MG63 (cell line): ENCODE results near the gene C18orf63. TPM values are rescaled to one million over a fixed set of nuclear protein-coding genes. Genes with fewer than 3 reads are reported as not detected.
A peak's percentile ranks its signal among the peaks of the same experiment; 100 is the strongest.

Source experiments
- DNase-seq: peaks from one replicate; pipeline ENCODE4 v3.0.0-alpha.2; 2020
- H3K27me3 ChIP-seq: fragments of 250-450 bp; sonication (Bioruptor Pico); 2 replicates; pipeline ENCODE4 v1.5.1; 2020; ENCODE audit warnings: mild to moderate bottlenecking, moderate library complexity
- H3K36me3 ChIP-seq: fragments of 250-450 bp; sonication (Bioruptor Pico); 2 replicates; pipeline ENCODE4 v1.5.1; 2020; ENCODE audit warnings: mild to moderate bottlenecking, moderate library complexity
- H3K4me3 ChIP-seq: fragments of 250-450 bp; sonication (Bioruptor Pico); 2 replicates; pipeline ENCODE4 v1.5.1; 2020; ENCODE audit warnings: mild to moderate bottlenecking, moderate library complexity
- H3K9me3 ChIP-seq: fragments of 250-450 bp; sonication (Bioruptor Pico); 2 replicates; pipeline ENCODE4 v1.5.1; 2020; ENCODE audit warnings: mild to moderate bottlenecking, moderate library complexity
- total RNA-seq: library from RNA; depleted of rRNA; stranded (reverse); fragments of >200 nt; shearing (Covaris generic); gene quantifications from 2 replicates; pipeline ENCODE4 v1.2.3, GENCODE V29; 2014; ENCODE audit warnings: low replicate concordance; rRNA removed

Gene C18orf63
- total RNA-seq, result not detected in 2 replicates

DNA sequence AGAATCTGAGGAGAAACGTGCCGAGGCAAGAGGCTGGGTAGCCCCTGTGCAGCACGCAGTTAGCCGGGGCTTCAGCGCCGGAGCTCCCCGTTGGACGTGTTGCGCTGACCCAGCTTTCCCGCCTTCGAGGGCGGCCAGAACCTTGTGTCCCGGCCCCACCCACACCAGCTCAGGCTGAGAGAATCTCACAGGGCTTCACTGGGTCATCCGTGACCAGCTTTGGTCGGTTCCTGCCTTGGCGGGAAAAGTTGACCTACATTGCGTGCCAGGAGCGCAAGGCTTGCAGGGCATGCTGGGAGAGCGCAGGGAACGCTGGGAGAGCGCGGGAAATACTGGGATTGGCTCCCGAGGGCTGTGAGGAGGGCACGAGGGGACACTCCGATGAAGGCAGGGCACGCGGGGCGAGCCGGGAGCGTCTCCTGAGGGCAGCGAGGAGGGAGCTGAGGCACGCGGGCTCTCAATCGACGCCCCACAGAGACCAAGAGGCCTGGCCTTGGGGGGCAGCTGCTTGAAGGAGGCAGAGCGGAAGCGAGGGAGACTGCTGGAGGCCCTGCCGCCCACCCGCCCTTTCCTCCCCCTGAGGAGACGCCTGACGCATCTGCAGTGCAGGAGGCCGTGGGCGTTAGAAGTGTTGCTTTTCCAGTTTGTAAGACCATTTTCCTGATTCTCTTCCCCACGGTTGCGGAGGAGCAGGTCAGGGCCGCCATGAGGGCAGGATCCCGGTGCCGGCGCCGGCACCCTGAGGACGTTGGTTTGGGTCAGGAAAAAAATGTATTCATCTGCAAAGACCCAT lies at the start of gene C18orf63:
TSS of gene C18orf63 (plus strand) at position 376 of the 793 bp plus-strand sequence. CDS start 2,027 bp downstream, outside the sequence.
- Histone ChIP-seq H3K36me3 (no peaks in the 10 kb centered on the region), H3K27me3 (no peaks in the 10 kb centered on the region), H3K4me3 (no peak within 1 kb of the TSS), H3K9me3 (no peaks in the 10 kb centered on the region)
- DNase-seq, result no peak

DNA sequence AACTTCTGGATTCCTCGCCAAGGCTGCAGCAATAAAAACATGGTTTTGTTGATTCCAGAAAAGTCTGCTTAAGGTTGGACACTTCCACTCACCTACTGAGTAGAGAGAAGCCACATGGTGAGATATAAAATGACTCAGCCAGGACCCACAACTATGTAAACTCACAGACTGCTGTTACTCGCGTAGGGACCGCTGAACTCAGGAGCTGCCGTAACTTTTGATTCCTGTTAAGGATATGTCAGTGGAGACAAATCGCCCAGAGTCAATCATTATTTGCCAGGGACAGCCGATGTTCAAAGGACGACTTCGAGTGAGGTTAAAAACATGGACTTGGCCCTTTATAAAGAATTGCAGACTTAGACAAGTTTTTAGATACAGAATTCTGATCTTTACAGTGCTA lies 49.5 kb upstream of the C18orf63 start:
- DNase-seq, result no peak
- no peaks in the 10 kb centered on the region for H3K27me3 ChIP-seq
- H3K9me3 ChIP-seq, result no peaks in the 10 kb centered on the region
- H3K36me3 ChIP-seq, result no peaks in the 10 kb centered on the region
- no peak overlapping the region for H3K4me3 ChIP-seq

DNA sequence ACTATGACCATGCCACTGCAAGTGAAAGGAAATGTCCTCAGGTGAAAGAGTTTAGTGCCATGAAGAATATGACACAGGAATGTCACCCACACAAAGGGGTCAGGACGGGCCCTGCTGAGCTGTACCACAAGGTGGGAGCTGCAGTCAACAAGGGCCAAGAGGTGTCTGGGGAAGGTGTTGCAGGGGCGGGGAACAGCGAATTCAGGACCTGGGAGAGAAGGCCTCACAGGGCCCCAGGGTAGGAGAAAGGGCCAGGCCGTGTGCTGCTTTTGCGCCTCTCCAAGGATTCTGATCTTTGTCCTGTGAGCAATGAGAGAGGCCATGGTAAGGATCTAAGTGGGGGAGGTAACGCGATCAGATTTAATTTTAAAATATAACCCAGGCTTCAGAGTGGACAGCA lies 47.5 kb upstream of the C18orf63 start:
- H3K27me3 ChIP-seq, result no peaks in the 10 kb centered on the region
- H3K9me3 ChIP-seq, result no peaks in the 10 kb centered on the region
- H3K4me3 ChIP-seq, result no peak overlapping the region
- no peaks in the 10 kb centered on the region for H3K36me3 ChIP-seq
- no peak for DNase-seq

DNA sequence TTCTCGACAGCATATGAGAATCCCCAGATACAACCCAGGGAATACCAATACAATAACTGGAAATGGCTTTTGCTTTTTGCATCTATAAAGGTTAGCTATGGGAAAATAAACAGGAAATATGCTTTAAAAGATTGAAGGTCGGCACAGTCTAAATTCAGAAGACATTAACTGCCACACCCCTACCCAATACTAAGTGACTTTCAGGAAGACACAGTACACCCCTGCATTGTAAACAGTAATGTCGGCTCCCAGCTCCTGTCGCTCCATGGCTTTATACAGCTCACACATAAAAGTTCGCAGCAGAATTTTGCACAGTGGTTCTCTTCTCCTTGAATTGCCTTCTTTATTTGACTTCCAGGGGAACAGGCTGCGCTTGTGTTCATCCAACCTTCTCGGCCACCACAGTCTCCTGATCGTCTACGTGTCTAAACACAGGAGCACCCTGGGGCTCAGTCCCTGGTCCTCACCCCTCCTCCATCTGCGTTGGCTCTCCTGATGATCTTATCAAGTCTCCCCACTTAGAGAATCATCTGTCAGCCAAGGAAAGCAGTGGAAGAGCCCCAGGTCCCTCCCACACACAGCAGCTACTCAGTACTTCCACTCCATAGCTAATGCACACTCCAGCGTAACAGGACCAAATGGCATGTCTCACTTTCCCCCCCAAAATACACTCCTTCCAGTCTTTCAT lies 46.6 kb upstream of the C18orf63 start:
- H3K27me3 ChIP-seq, result no peaks in the 10 kb centered on the region
- DNase-seq, result no peak
- H3K36me3 ChIP-seq, result no peaks in the 10 kb centered on the region
- H3K9me3 ChIP-seq, result no peaks in the 10 kb centered on the region
- H3K4me3 ChIP-seq, result no peak overlapping the region

DNA sequence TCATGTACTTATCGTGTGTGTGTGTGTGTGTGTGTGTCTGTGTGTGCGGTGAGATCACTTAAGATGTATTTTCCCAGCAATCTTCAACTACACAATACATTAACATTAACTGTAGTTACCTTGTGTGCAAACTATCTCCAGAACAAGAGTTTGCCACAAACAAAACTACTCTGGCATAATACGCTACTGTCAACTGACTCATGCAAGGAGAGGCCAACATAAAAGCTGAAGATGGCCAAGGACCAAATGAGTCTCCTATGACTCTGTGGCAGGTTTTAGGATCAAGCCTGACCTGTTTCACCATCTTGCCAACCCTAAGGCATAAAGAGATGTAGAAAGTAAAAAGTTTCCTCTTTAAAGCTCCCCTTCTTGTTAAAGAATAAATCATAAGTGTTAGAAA lies 44.0 kb upstream of the C18orf63 start:
- H3K4me3 ChIP-seq, result no peak overlapping the region
- peak; percentile 60 for DNase-seq
- H3K9me3 ChIP-seq, result no peaks in the 10 kb centered on the region
- H3K36me3 ChIP-seq, result no peaks in the 10 kb centered on the region
- no peaks in the 10 kb centered on the region for H3K27me3 ChIP-seq

DNA sequence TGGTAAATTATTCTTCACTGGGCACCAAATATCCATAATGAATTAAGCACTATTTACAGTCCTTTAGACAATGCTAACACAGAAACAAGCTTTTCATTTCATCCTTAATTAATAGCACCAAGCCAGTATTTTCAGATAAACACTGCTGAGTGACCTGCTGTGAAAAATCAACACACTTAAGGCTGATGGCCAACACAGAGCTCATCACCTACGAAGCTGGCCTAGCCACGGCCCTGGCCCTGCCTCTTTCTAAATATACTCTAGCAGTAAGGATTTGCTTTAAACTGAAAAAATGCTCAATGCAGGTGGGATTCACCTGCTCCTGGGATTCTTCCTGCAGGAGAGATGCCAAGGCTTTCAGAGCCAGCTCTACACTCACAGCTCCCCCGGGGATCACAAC lies 42.2 kb upstream of the C18orf63 start:
- Histone ChIP-seq H3K9me3 (no peaks in the 10 kb centered on the region), H3K4me3 (no peak overlapping the region), H3K36me3 (no peaks in the 10 kb centered on the region), H3K27me3 (no peaks in the 10 kb centered on the region)
- no peak for DNase-seq

DNA sequence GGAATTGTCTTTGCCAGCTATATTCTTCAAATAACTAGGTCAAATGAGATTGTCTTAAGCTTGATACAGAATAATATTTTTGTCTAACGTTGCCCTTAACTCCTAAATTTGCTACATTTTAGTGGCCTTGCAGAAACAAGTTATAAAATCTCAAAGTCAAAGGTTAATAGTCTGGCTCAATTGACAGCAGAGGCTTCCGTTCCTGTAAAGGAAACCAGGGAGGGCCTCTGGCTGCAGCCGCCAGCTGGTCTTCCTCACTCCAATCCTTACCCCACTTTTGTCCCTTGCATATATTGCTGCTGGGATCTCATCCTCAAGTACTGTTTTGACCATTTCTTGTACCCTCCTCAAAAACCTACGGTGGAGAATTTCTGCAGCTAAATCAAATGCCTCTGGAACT lies 40.9 kb upstream of the C18orf63 start:
- Histone ChIP-seq H3K27me3 (no peaks in the 10 kb centered on the region), H3K4me3 (no peak overlapping the region), H3K36me3 (no peaks in the 10 kb centered on the region), H3K9me3 (no peaks in the 10 kb centered on the region)
- DNase-seq, result no peak

DNA sequence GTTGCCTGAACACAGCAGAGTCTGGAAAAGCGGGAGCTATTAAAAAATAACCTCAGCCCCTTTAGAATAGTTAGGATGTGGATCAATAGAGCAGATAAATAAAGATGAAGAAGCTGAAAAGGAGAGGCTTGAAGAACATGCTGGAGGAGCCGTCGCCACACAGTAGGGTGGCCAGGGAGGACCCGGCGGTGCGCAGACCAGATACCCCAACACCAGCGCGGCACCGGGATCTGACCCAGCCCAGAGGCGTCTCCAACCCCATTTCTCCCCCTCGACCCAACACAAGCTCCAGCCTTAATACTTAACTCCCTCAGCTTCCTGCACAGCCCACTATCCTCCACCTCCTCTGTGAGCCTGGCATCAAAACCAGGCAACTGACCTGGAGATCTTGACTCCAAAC lies 39.9 kb upstream of the C18orf63 start:
- DNase-seq, result no peak

DNA sequence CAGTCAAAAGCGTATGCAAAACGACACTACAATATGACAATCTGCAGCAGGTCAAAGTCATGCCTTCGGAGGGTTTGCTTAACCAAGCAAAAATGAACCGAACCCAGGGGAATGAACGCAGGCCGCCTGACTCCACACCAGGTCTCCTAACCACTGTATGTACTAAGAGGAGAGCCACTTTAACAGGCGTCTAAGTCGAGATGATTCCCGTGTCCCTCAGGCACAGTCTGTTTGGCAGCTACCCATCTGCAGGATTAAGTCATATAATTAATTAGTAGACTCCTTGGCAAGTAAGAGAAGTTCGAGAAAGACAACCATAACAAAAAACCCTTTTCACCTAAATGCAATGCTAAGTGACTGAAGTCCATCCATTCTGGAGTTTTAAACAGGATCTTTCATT lies 39.0 kb upstream of the C18orf63 start:
- no peak for DNase-seq
- no peak overlapping the region for H3K4me3 ChIP-seq
- no peaks in the 10 kb centered on the region for H3K36me3 ChIP-seq
- no peaks in the 10 kb centered on the region for H3K9me3 ChIP-seq
- H3K27me3 ChIP-seq, result no peaks in the 10 kb centered on the region

More for the DNA sequence above, 39.9 kb upstream of the C18orf63 start:
- no peak overlapping the region for H3K4me3 ChIP-seq
- no peaks in the 10 kb centered on the region for H3K27me3 ChIP-seq
- no peaks in the 10 kb centered on the region for H3K36me3 ChIP-seq
- no peaks in the 10 kb centered on the region for H3K9me3 ChIP-seq

DNA sequence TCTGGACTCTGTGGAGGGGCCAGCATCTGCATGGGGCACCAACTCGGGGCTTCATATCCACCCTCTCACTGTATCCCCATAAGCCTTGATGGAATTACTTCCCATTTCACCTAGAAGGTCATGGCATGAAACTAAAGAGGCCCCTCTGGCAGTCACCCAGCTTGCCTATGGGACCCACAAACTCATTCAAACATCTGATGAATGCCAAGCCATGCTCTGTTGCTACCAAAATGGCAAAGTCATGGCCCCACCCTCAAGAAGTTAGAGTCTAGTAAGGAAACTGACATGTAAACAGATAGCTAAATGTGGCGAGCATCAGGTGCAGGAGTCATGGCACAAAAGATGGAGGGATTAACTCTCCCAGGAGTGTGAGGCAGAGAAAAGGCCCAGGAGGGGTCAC lies 38.3 kb upstream of the C18orf63 start:
- H3K27me3 ChIP-seq, result no peaks in the 10 kb centered on the region
- H3K36me3 ChIP-seq, result no peaks in the 10 kb centered on the region
- no peak overlapping the region for H3K4me3 ChIP-seq
- DNase-seq, result no peak
- no peaks in the 10 kb centered on the region for H3K9me3 ChIP-seq

DNA sequence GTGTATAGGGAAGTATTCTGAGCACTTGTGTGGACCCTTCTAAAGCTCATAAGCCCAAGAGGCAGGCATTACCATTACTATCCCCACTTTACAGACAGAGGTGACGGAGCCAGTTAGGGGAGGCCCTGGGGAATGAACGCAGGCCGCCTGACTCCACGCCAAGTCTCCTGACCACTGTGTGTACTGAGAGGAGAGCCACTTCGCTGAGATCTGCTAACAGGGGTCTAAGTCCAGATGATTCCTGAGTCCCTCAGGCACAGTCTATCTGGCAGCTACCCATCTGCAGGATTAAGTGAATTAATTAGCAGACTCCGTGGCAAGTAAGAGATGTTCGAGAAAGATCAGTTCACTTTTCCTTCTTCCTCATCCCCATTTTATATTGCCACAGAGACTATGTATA lies 37.6 kb upstream of the C18orf63 start:
- no peak for DNase-seq
- Histone ChIP-seq H3K36me3 (no peaks in the 10 kb centered on the region), H3K27me3 (no peaks in the 10 kb centered on the region), H3K4me3 (no peak overlapping the region), H3K9me3 (no peaks in the 10 kb centered on the region)

DNA sequence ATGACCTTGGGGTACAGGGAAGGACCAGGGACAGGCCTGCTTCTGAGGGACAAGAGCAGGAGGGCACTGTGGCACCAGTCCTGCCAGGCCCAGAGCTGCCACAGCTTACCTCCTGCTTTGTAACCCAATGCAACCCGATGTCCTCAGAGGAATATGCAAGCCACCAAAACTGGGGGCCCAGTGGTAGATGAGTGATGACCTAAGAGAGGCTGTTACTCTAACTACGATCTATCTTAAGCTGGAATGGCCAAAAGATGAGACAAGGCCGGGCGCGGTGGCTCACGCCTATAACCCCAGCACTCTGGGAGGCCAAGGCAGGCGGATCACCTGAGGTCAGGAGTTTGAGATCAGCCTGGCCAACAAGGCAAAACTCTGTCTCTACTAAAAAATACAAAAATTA lies 36.7 kb upstream of the C18orf63 start:
- Histone ChIP-seq H3K4me3 (no peak overlapping the region), H3K9me3 (no peaks in the 10 kb centered on the region), H3K36me3 (no peaks in the 10 kb centered on the region), H3K27me3 (no peaks in the 10 kb centered on the region)
- no peak for DNase-seq

DNA sequence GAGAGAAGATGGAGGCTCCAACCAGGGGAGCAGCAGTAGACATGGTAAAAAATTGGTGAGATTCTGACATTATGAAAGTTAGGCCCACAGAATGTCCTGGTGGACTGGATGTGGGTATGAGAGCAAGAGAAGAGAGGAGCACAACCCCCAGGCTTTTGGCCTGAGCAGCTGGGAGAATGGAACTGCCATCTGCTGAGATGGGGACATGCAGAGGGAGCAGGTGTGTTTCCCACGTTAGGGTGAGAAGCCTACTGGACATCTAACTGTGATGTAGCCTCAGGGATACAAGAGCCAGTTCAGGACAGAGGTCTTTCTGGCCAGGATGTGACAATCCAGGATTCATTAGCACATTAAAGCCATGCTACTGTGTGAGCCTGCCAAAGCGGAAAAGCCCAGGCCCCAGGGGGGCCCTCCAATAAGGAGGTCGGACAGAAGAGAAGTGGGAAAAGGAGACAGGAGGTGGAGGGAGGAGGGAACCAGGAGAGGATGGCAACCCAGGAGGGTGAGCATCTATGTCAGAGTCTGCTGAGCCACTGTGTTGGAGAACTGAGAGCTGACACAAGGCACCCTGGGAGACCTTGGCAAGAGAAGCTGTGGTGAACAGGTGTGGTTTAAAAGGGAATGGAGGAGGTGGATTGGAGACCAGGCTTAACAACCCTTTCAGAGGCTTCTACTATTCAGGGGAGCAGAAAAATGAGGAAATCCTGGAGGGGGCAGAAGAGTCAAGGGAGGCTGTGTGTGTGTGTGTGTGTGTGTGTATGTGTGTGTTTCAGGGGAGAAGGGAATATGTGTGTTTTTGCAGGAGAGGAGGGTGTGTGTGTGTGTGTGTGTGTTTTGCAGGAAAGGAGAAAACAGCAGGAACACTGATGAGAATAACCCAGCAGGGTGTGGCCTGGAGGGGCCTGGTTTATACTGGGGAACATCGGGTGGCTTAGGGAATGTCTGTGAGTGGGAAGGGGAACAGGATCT lies 34.3 kb upstream of the C18orf63 start:
- Histone ChIP-seq H3K9me3 (no peaks in the 10 kb centered on the region), H3K27me3 (no peaks in the 10 kb centered on the region), H3K36me3 (no peaks in the 10 kb centered on the region), H3K4me3 (no peak overlapping the region)
- DNase-seq, result no peak

DNA sequence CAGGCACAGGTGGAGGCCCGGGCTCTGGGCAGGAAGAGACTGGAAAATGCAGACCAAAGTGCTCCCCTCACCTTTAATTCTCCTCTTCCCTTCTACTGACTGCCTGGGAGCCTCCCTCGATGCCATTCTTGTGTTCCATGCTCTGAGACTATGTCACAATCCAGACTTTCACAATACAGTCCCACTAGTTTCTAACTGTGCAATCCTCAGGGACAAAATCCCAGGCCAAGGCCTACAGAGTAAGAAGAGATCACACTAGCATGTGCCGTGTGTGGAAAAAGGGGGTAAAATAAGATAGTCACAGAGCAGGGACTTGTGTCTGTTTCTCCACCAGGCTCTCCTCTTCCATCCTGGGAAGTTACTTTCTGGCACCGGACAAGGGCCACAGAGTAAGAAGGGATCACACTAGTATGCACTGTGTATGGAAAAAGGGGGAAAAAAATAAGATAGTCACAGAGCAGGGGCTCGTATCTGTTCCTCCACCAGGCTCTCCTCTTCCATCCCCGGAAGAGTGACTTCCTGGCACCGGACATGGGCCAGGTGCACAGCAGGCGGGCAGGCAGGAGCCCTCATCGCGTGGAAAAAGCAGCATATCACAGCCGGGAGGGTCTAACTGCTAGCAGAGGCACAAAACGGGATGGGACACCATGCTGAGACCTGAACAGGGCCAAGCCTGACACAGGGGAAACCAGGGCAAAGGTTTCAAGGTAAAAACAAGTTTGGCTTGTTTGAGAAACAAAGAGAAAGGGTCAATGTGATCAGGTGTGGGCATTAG lies 33.5 kb upstream of the C18orf63 start:
- H3K4me3 ChIP-seq, result no peak overlapping the region
- no peak for DNase-seq
- H3K27me3 ChIP-seq, result no peaks in the 10 kb centered on the region
- H3K36me3 ChIP-seq, result no peaks in the 10 kb centered on the region
- H3K9me3 ChIP-seq, result no peaks in the 10 kb centered on the region

DNA sequence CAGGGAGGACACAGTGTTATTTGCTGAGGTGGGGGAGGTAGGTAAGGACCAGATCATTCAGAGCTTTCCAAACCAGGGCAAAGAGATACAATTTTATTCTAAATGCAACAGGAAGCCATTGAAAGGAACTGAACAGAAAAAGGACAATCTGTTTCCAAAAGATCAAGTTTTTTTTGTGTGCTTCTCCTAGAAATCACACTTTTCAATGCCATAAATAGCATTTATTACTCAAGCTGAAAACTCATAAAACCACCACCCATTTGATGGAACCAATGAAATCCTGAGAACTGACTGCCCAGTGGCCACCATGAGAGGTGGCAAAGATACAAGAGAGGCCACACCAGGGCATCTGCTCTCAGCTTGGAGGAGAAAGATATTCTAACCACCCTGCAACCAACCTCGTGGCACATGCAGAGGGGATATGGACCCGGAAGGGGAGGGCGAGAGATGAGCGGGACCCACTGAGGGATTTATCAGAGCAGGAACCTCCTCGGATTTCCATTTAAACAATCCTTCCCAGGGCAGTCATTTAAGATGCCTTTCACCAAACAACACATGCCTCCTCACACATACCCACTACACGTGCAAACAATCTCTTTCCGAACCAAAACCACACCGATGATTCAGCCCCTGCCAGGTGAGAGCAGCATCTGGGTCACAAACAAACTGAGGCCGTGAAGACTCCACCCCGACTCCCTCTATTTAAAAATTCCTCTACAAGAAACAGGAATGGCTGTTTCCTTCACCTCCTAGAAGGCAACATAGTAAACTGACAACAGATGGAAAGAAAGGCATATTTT lies 32.7 kb upstream of the C18orf63 start:
- no peak overlapping the region for H3K4me3 ChIP-seq
- DNase-seq, result no peak
- H3K27me3 ChIP-seq, result no peaks in the 10 kb centered on the region

DNA sequence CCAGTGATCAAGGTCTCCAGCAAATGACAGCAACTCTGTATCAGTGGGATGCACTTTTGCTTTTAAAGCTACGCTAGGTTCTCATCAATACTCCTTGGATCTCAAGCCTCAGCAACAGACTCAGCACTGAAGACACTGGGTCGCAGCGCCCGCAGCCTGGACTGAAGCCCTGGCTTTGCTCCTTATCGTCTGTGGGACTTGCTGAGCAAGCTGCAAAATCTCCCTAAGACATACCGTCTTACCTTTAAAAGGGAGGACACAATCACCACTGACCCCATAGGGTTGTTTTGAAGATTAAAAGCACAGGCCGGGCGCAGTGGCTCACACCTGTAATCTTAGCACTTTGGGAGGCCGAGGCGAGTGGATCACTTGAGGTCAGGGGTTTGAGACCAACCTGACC lies 32.0 kb upstream of the C18orf63 start:
- Histone ChIP-seq H3K27me3 (no peaks in the 10 kb centered on the region), H3K36me3 (no peaks in the 10 kb centered on the region), H3K4me3 (no peak overlapping the region), H3K9me3 (no peaks in the 10 kb centered on the region)
- no peak for DNase-seq

More for the DNA sequence above, 32.7 kb upstream of the C18orf63 start:
- Histone ChIP-seq H3K36me3 (no peaks in the 10 kb centered on the region), H3K9me3 (no peaks in the 10 kb centered on the region)
